Ishikawa (cell line): Measurements from ENCODE around the gene NUP93.

Source experiments
- RAD21 ChIP-seq: IDR thresholded peaks from 2 replicates; pipeline ENCODE4 v1.6.1; 2012; ENCODE audit warnings: low read depth
- TAF1 ChIP-seq: IDR thresholded peaks from 2 replicates; pipeline ENCODE4 v1.6.1; 2012; ENCODE audit warnings: low read depth, mild to moderate bottlenecking
- TEAD4 ChIP-seq: IDR thresholded peaks from 2 replicates; pipeline ENCODE4 v1.6.1; 2012
- YY1 ChIP-seq: IDR thresholded peaks from 2 replicates; pipeline ENCODE4 v1.6.1; 2012; ENCODE audit warnings: low read depth

- TF ChIP-seq TEAD4 (no peak), RAD21 (no peak), TAF1 (no peak), YY1 (no peak)
Observed at GRCh38 chr16:56788435-56788834, 58.5 kb downstream of the NUP93 start.
